Measurements from ENCODE around the gene RPS26.
"Not testable (repeated sequence)": the region's sequence is repeated elsewhere in the genome, so short reads cannot be mapped to it uniquely, and the experiment has no call there.

The RPS26 gene

GRCh38 chr12:56041552-56042429 lies at the start of gene RPS26:
Gene RPS26 (plus strand): TSS chr12:56041918. CDS start chr12:56042167, 249 bp downstream.
- DNase-seq: peak; percentile 99

- DNase-seq: no peak
These were observed 48.4 kb upstream of the RPS26 start for GRCh38 chr12:55993230-55993853.

GRCh38 chr12:55995366-55995765 lies 46.4 kb upstream of the RPS26 start:
- DNase-seq: no peak

- peak; percentile 64 for DNase-seq
These were observed 45.5 kb upstream of the RPS26 start for GRCh38 chr12:55996201-55996714.

GRCh38 chr12:55996715-55997534 lies 44.8 kb upstream of the RPS26 start, which contains the start of gene SUOX:
Gene SUOX (plus strand): TSS chr12:55997276. CDS start chr12:56002222, 4,946 bp downstream.
- peak; percentile 98 for DNase-seq

GRCh38 chr12:55997535-55997859 lies 44.2 kb upstream of the RPS26 start:
- no peak for DNase-seq

GRCh38 chr12:55999522-55999921 lies 42.2 kb upstream of the RPS26 start:
- not testable (repeated sequence) for DNase-seq

GRCh38 chr12:55999999-56000540 lies 41.6 kb upstream of the RPS26 start:
- DNase-seq: not testable (repeated sequence)

- DNase-seq: no peak
These were observed 40.1 kb upstream of the RPS26 start for GRCh38 chr12:56001487-56002100.

- DNase-seq: not testable (repeated sequence)
These were observed 38.3 kb upstream of the RPS26 start for GRCh38 chr12:56003376-56003775.

GRCh38 chr12:56004211-56004610 lies 37.5 kb upstream of the RPS26 start:
- DNase-seq: no peak

- peak; percentile 80 for DNase-seq
These were observed 33.9 kb upstream of the RPS26 start for GRCh38 chr12:56007564-56008559.

GRCh38 chr12:56010111-56010570 lies 31.6 kb upstream of the RPS26 start:
- no peak for DNase-seq

- DNase-seq: no peak
These were observed 30.1 kb upstream of the RPS26 start for GRCh38 chr12:56011509-56012090.

- no peak for DNase-seq
These were observed 28.2 kb upstream of the RPS26 start for GRCh38 chr12:56013482-56013881.

GRCh38 chr12:56014205-56014604 lies 27.5 kb upstream of the RPS26 start:
- no peak for DNase-seq

- DNase-seq: no peak
These were observed 24.5 kb upstream of the RPS26 start for GRCh38 chr12:56017181-56017580.

GRCh38 chr12:56018356-56018755 lies 23.4 kb upstream of the RPS26 start:
- no peak for DNase-seq

GRCh38 chr12:56020423-56021184 lies 21.1 kb upstream of the RPS26 start, which contains the start of gene IKZF4:
Gene IKZF4 (plus strand): TSS chr12:56021043. CDS start chr12:56021494, 451 bp downstream.
- DNase-seq: peak; percentile 78

Data from femur (tissue), 1 donor.